ENCODE results near the gene NUP93.

The NUP93 gene

DNA sequence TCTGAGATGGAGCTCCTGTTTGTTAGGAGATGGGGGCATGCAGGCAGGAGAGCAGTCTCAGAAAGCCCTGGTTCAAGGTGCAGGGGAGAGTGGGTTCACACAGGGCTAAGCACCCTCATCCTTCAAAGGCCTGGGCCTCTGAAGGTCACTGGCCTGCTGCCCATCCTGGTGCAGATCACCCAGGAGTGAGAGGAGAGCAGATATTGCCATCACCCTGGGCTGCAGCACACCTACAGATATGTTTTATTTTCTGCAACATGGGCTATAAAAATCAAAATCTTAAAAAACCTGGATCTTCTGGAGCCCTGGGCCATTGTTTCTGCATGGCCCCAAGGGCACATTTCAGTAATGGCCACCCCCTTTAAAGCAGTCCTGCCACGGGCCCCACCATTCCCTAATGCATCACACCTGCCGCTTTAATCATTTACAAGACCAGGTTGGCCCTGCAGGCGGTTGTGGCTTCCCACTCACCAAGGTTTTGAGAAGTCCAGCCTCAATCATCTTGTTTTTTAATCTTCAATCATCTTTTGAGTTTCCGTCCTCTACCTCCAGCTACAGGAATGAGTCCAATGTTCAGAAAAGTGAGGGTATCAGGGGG lies 20.4 kb upstream of the NUP93 start:
- peaks cover 3% of the 10 kb centered on the region for H3K4me1 ChIP-seq (ENCODE audit: insufficient read depth, poor library complexity, severe bottlenecking)
- H3K4me3 ChIP-seq (ENCODE audit: severe bottlenecking), result no peak overlapping the region
- TF ChIP-seq, protein P1, sequence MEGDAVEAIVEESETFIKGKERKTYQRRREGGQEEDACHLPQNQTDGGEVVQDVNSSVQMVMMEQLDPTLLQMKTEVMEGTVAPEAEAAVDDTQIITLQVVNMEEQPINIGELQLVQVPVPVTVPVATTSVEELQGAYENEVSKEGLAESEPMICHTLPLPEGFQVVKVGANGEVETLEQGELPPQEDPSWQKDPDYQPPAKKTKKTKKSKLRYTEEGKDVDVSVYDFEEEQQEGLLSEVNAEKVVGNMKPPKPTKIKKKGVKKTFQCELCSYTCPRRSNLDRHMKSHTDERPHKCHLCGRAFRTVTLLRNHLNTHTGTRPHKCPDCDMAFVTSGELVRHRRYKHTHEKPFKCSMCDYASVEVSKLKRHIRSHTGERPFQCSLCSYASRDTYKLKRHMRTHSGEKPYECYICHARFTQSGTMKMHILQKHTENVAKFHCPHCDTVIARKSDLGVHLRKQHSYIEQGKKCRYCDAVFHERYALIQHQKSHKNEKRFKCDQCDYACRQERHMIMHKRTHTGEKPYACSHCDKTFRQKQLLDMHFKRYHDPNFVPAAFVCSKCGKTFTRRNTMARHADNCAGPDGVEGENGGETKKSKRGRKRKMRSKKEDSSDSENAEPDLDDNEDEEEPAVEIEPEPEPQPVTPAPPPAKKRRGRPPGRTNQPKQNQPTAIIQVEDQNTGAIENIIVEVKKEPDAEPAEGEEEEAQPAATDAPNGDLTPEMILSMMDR (IDR thresholded peaks at IDR 0.05; ENCODE audit: poor library complexity, severe bottlenecking), result no peak
- no peaks in the 10 kb centered on the region for H3K36me3 ChIP-seq (ENCODE audit: low read depth)
- no peak for ATAC-seq (ENCODE audit: low read depth)
- DNase-seq (ENCODE audit: low spot score), result no peak
- H3K27ac ChIP-seq (ENCODE audit: poor library complexity, severe bottlenecking), result no peak overlapping the region
- H3K27me3 ChIP-seq (ENCODE audit: insufficient read depth, poor library complexity, severe bottlenecking), result no peaks in the 10 kb centered on the region
- H3K9me3 ChIP-seq (ENCODE audit: severe bottlenecking), result no peaks in the 10 kb centered on the region

DNA sequence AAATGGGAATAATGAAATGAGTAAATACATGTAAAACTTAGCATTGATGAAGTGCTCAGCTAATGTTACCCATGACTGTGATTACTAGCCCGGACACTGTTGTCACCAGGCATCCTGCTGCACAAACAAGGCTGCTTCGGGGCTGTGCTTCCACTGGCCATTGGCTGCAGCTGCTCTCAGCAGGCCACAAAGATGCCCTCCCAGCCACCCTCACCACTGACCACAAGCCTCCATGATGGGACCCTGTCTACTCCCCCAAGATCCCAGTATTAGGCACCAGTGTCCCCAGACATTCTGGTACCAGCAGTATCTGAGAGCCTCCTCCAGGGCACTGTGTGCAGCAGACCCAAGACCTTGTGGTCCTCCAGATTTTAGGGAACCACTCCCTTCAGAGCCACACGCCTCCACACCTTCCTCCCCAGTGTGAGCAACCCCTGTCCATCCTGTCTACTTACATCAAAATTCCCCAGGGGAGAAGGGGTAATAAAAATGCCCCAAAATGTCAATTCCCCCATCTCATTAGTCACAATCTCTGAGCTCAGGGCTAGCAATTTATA lies 19.7 kb upstream of the NUP93 start:
- TF ChIP-seq, protein P1 (IDR thresholded peaks at IDR 0.05; ENCODE audit: poor library complexity, severe bottlenecking), result no peak
- no peak overlapping the region for H3K4me3 ChIP-seq (ENCODE audit: severe bottlenecking)

DNA sequence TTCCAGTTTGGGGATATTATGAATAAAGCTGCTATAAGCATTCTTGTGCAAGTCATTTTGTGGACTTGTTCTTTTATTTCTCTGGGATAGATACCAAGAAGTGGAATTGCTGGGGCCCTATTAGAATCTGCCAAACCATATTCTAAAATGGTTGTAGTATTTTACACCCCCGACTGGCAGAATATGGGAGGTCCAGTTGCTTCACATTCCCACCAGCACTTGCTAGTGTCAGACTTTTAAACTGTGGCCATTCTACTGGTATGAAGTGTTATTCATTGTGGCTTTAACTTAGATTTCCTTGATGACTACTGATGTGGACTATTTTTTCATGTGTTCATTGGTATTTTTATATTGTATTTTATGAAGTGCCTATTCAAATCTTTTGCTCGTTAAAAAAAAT lies 18.1 kb upstream of the NUP93 start:
- H3K27ac ChIP-seq (ENCODE audit: poor library complexity, severe bottlenecking), result no peak overlapping the region
- DNase-seq (ENCODE audit: low spot score), result no peak
- TF ChIP-seq, protein P1 (IDR thresholded peaks at IDR 0.05; ENCODE audit: poor library complexity, severe bottlenecking), result no peak

More for the DNA sequence above, 19.7 kb upstream of the NUP93 start:
- Histone ChIP-seq H3K9me3 (ENCODE audit: severe bottlenecking) (no peaks in the 10 kb centered on the region), H3K27me3 (ENCODE audit: insufficient read depth, poor library complexity, severe bottlenecking) (no peaks in the 10 kb centered on the region), H3K4me1 (ENCODE audit: insufficient read depth, poor library complexity, severe bottlenecking) (peaks cover 3% of the 10 kb centered on the region), H3K36me3 (ENCODE audit: low read depth) (no peaks in the 10 kb centered on the region), H3K27ac (ENCODE audit: poor library complexity, severe bottlenecking) (no peak overlapping the region)
- no peak for DNase-seq (ENCODE audit: low spot score)
- no peak for ATAC-seq (ENCODE audit: low read depth)

DNA sequence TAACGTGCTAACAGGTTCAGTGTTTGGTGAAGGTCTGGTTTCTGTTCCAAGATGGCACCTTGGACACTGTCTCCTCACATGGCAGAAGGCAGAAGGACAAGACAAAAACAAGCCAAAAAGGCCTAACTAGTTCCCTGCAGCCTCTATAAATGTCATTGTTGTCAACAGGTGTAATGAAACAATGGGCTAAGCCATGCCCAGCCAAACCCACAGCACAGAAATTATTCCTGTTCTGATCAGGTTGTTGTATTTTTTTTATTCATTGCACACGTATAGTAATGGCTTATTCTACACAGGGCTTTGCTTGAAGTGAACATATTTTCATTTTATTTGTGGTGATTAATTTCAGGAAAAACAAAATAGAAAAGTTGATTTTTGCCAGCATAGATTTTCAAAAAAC lies 16.1 kb upstream of the NUP93 start:
- no peaks in the 10 kb centered on the region for H3K36me3 ChIP-seq (ENCODE audit: low read depth)

More for the DNA sequence above, 18.1 kb upstream of the NUP93 start:
- Histone ChIP-seq H3K4me1 (ENCODE audit: insufficient read depth, poor library complexity, severe bottlenecking) (peaks cover 3% of the 10 kb centered on the region), H3K9me3 (ENCODE audit: severe bottlenecking) (no peaks in the 10 kb centered on the region), H3K4me3 (ENCODE audit: severe bottlenecking) (no peak overlapping the region), H3K36me3 (ENCODE audit: low read depth) (no peaks in the 10 kb centered on the region), H3K27me3 (ENCODE audit: insufficient read depth, poor library complexity, severe bottlenecking) (no peaks in the 10 kb centered on the region)
- ATAC-seq (ENCODE audit: low read depth), result no peak

More for the DNA sequence above, 16.1 kb upstream of the NUP93 start:
- ATAC-seq (ENCODE audit: low read depth) (no peak), DNase-seq (ENCODE audit: low spot score) (no peak)
- Histone ChIP-seq H3K27ac (ENCODE audit: poor library complexity, severe bottlenecking) (no peak overlapping the region), H3K4me3 (ENCODE audit: severe bottlenecking) (no peak overlapping the region), H3K27me3 (ENCODE audit: insufficient read depth, poor library complexity, severe bottlenecking) (no peaks in the 10 kb centered on the region), H3K9me3 (ENCODE audit: severe bottlenecking) (no peaks in the 10 kb centered on the region), H3K4me1 (ENCODE audit: insufficient read depth, poor library complexity, severe bottlenecking) (no peaks in the 10 kb centered on the region)
- TF ChIP-seq, protein P1 (IDR thresholded peaks at IDR 0.05; ENCODE audit: poor library complexity, severe bottlenecking), result no peak

Measured in RWPE2 (cell line).